WTC11 (cell line): ENCODE measurements around the gene MYLK3. TPM values are rescaled to one million over a fixed set of nuclear protein-coding genes. Genes with fewer than 3 reads are reported as not detected.

Experiments
- ATAC-seq: fragments of 200-7000 bp; cut with Tn5 transposase; 2 replicates; pipeline ENCODE4 v1.10.0; 2021; ENCODE audit warnings: mild to moderate bottlenecking, moderate library complexity
- CTCF ChIA-PET: fragments of 300-600 bp; sonication (Branson Sonifier 250); formaldehyde crosslinking; loops from one replicate; lab custom pipeline; 2021; ENCODE audit warnings: antibody characterized with exemption; lab: Charles Lee
- POLR2A ChIA-PET: fragments of 350-600 bp; sonication (Branson Sonifier 250); formaldehyde crosslinking; loops from one replicate; lab custom pipeline; 2021; ENCODE audit warnings: antibody characterized with exemption; lab: Charles Lee
- DNase-seq: peaks from one replicate; pipeline ENCODE4 v3.0.0; 2021; ENCODE audit warnings: low spot score
- H3K27ac Mint-ChIP-seq: 2 replicates; pipeline ENCODE4 v1.8.0; 2021; ENCODE audit warnings: mixed read lengths
- H3K27me3 Mint-ChIP-seq: 2 replicates; pipeline ENCODE4 v1.8.0; 2021; ENCODE audit warnings: low read depth, mild to moderate bottlenecking, moderate library complexity, mixed read lengths
- H3K36me3 Mint-ChIP-seq: 2 replicates; pipeline ENCODE4 v1.8.0; 2021; ENCODE audit warnings: mixed read lengths
- H3K4me1 Mint-ChIP-seq: 2 replicates; pipeline ENCODE4 v1.8.0; 2022; ENCODE audit warnings: mixed read lengths
- H3K4me3 Mint-ChIP-seq: 2 replicates; pipeline ENCODE4 v1.8.0; 2021; ENCODE audit warnings: mild to moderate bottlenecking, moderate library complexity, mixed read lengths
- H3K9me3 Mint-ChIP-seq: 2 replicates; pipeline ENCODE4 v1.8.0; 2021; ENCODE audit warnings: mixed read lengths
- ATF1 ChIP-seq: sonication (generic); formaldehyde crosslinking; IDR thresholded peaks from 2 replicates; pipeline ENCODE4 v1.8.1; 2023; ENCODE audit warnings: mild to moderate bottlenecking, moderate library complexity, missing genetic modification reagents
- GABPB1 ChIP-seq: sonication (generic); formaldehyde crosslinking; IDR thresholded peaks from 2 replicates; pipeline ENCODE4 v1.8.1; 2023; ENCODE audit warnings: mild to moderate bottlenecking, missing genetic modification reagents
- GRHL2 ChIP-seq: fragments of 250-450 bp; sonication (Bioruptor Pico); IDR thresholded peaks from 2 replicates; pipeline ENCODE4 v1.8.0; 2022; ENCODE audit warnings: mild to moderate bottlenecking, moderate library complexity; ENCODE audit not compliant: insufficient replicate concordance, severe bottlenecking
- HMGA2 ChIP-seq: fragments of 250-450 bp; sonication (Bioruptor Pico); IDR thresholded peaks from 2 replicates; pipeline ENCODE4 v1.4.0; 2021; ENCODE audit warnings: mild to moderate bottlenecking, moderate library complexity
- JUN ChIP-seq: sonication (generic); formaldehyde crosslinking; IDR thresholded peaks from 2 replicates; pipeline ENCODE4 v1.8.0; 2023; ENCODE audit warnings: mild to moderate bottlenecking, missing genetic modification reagents
- KAT7 ChIP-seq: sonication (generic); formaldehyde crosslinking; IDR thresholded peaks from 2 replicates; pipeline ENCODE4 v1.8.1; 2023; ENCODE audit warnings: missing genetic modification reagents, mild to moderate bottlenecking, borderline replicate concordance
- MXD4 ChIP-seq: fragments of 250-450 bp; sonication (Bioruptor Pico); IDR thresholded peaks from 2 replicates; pipeline ENCODE4 v1.8.0; 2021; ENCODE audit warnings: mild to moderate bottlenecking, moderate library complexity, borderline replicate concordance
- MYBL2 ChIP-seq: sonication (generic); formaldehyde crosslinking; IDR thresholded peaks from 2 replicates; pipeline ENCODE4 v1.8.1; 2023; ENCODE audit warnings: mild to moderate bottlenecking, moderate library complexity, missing genetic modification reagents
- NR3C1 ChIP-seq: sonication (generic); formaldehyde crosslinking; conservative IDR thresholded peaks from 2 replicates; pipeline ENCODE4 v1.8.1; 2023; ENCODE audit warnings: low read depth, mild to moderate bottlenecking, missing genetic modification reagents
- SP1 ChIP-seq: sonication (generic); formaldehyde crosslinking; conservative IDR thresholded peaks from 2 replicates; pipeline ENCODE4 v1.8.1; 2022; ENCODE audit warnings: missing genetic modification reagents
- ZNF423 ChIP-seq: fragments of 250-450 bp; sonication (Bioruptor Pico); IDR thresholded peaks from 2 replicates; pipeline ENCODE4 v2.1.2; 2022; ENCODE audit warnings: mild to moderate bottlenecking, moderate library complexity
- total RNA-seq: library from RNA; stranded (reverse); gene quantifications from 3 replicates; pipeline ENCODE4 v1.2.3, GENCODE V29; 2021
- TF ChIP-seq, protein P1 (sequence below): sonication (generic); formaldehyde crosslinking; IDR thresholded peaks from 2 replicates; pipeline ENCODE4 v1.8.0; 2022; ENCODE audit warnings: mild to moderate bottlenecking, missing genetic modification reagents
- TF ChIP-seq, protein P2 (sequence below): sonication (generic); formaldehyde crosslinking; IDR thresholded peaks from 2 replicates; pipeline ENCODE4 v1.8.0; 2022; ENCODE audit warnings: mild to moderate bottlenecking, missing genetic modification reagents
- TF ChIP-seq, protein P3 (sequence below): sonication (generic); formaldehyde crosslinking; IDR thresholded peaks from 2 replicates; pipeline ENCODE4 v1.8.1; 2022; ENCODE audit warnings: low read depth, missing genetic modification reagents, borderline replicate concordance
- TF ChIP-seq, protein P4 (sequence below): fragments of 250-450 bp; sonication (Bioruptor Pico); conservative IDR thresholded peaks from 2 replicates; pipeline ENCODE4 v1.9.0; 2021; ENCODE audit warnings: mild to moderate bottlenecking
- TF ChIP-seq, protein P5 (sequence below): sonication (generic); formaldehyde crosslinking; IDR thresholded peaks from 2 replicates; pipeline ENCODE4 v1.8.1; 2023; ENCODE audit warnings: mild to moderate bottlenecking, missing genetic modification reagents
- TF ChIP-seq, protein P6 (sequence below): sonication (generic); formaldehyde crosslinking; IDR thresholded peaks from 2 replicates; pipeline ENCODE4 v1.8.0; 2023; ENCODE audit warnings: missing genetic modification reagents

The MYLK3 gene
- total RNA-seq, 1 experiment from 2014 or later: 0.79 TPM

DNA sequence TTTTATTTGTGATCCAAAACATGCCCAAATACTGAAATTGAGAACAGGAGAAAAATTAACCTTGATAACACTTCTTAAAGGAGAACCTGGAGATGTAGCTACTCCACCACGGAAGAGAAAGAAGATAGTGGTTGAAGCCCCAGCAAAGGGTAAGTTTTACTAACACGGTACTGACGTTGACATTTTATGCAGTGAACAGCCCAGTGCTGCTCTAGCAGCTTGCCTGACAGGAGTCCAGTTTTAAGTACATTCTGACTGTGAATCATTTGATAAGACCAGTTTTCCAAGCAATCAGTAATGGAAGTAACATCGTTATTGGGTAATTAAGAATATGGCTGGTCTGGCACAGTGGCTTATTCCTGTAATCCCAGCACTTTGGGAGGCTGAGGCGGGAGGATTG is 52.2 kb downstream of the MYLK3 start:
- POLR2A ChIA-PET: no interaction called here
- Mint-ChIP-seq H3K36me3 (peaks cover 65% of the 10 kb centered on the region), H3K9me3 (no peaks in the 10 kb centered on the region), H3K4me3 (no peak overlapping the region), H3K4me1 (peaks cover 8% of the 10 kb centered on the region; the same call in 1 of the 2 replicates), H3K27ac (no peak overlapping the region; the same call in 1 of the 2 replicates), H3K27me3 (no peaks in the 10 kb centered on the region)
- no peak for DNase-seq
- TF ChIP-seq, protein P1, sequence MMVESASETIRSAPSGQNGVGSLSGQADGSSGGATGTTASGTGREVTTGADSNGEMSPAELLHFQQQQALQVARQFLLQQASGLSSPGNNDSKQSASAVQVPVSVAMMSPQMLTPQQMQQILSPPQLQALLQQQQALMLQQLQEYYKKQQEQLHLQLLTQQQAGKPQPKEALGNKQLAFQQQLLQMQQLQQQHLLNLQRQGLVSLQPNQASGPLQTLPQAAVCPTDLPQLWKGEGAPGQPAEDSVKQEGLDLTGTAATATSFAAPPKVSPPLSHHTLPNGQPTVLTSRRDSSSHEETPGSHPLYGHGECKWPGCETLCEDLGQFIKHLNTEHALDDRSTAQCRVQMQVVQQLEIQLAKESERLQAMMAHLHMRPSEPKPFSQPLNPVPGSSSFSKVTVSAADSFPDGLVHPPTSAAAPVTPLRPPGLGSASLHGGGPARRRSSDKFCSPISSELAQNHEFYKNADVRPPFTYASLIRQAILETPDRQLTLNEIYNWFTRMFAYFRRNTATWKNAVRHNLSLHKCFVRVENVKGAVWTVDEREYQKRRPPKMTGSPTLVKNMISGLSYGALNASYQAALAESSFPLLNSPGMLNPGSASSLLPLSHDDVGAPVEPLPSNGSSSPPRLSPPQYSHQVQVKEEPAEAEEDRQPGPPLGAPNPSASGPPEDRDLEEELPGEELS (CRISPR knock-in tag): no peak
- TF ChIP-seq GRHL2 (CRISPR knock-in tag): no peak
- no peak for TF ChIP-seq KAT7
- no peak for TF ChIP-seq HMGA2
- TF ChIP-seq, protein P2, sequence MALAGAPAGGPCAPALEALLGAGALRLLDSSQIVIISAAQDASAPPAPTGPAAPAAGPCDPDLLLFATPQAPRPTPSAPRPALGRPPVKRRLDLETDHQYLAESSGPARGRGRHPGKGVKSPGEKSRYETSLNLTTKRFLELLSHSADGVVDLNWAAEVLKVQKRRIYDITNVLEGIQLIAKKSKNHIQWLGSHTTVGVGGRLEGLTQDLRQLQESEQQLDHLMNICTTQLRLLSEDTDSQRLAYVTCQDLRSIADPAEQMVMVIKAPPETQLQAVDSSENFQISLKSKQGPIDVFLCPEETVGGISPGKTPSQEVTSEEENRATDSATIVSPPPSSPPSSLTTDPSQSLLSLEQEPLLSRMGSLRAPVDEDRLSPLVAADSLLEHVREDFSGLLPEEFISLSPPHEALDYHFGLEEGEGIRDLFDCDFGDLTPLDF (CRISPR knock-in tag): no peak
- TF ChIP-seq ATF1 (CRISPR knock-in tag): no peak
- TF ChIP-seq MYBL2 (CRISPR knock-in tag): no peak
- CTCF ChIA-PET: interaction anchor here (2.0 kb wide), 1 partner anchor 22 kb away, joined by 7 read pairs; no protein-coding TSS in a partner anchor
- ATAC-seq: no peak

DNA sequence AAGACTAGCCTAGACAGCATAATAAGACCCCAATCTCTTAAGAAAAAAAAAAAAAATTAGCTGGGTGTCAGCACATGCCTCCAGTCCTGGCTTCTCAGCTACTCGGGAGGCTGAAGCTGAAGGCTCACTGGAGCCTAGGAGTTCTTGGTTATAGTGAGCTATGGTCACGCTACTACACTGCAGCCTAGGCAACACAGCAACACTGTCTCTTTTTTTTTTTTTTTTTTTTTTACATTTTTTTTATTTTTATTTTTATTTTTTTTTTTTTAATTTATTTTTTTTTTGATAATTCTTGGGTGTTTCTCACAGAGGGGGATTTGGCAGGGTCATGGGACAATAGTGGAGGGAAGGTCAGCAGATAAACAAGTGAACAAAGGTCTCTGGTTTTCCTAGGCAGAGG is 54.5 kb downstream of the MYLK3 start:
- Mint-ChIP-seq H3K36me3 (peaks cover 63% of the 10 kb centered on the region), H3K27ac (no peak overlapping the region), H3K4me3 (no peak overlapping the region), H3K27me3 (no peaks in the 10 kb centered on the region), H3K4me1 (peaks cover 14% of the 10 kb centered on the region; the same call in 1 of the 2 replicates), H3K9me3 (no peaks in the 10 kb centered on the region)
- ChIA-PET CTCF (interaction anchor here (0.6 to 1.0 kb wide), 2 partner anchors 20 to 21 kb away, joined by 3 read pairs; no protein-coding TSS in a partner anchor), POLR2A (no interaction called here)
- ATAC-seq: no peak
- DNase-seq: no peak
- peak; percentile 80 for TF ChIP-seq HMGA2
- no peak for TF ChIP-seq ZNF423 (CRISPR knock-in tag)

DNA sequence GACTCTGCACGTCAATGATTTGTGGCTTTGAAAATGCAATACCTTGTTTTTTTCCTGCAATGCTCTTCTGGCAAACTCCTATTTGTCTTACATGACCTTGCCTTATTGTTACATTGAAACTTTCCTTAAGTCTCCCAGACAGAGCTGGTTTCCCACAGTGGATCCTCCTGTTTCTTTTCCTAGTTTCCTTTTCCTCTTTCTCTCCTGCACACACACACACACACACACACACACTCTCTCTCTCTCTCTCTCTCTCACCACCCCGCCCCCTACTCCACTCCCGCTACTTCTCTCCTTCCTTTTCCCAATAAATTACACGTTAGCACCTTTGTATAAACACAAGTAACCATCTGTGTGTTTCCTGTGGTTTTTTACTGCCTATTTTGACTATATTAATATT is 56.4 kb downstream of the MYLK3 start:
- ChIA-PET POLR2A (no interaction called here), CTCF (no interaction called here)
- Mint-ChIP-seq H3K27me3 (no peaks in the 10 kb centered on the region), H3K36me3 (peaks cover 47% of the 10 kb centered on the region), H3K9me3 (no peaks in the 10 kb centered on the region), H3K27ac (peak overlapping the region; percentile 92; the same call in 1 of the 2 replicates), H3K4me3 (no peak overlapping the region), H3K4me1 (peaks cover 29% of the 10 kb centered on the region)
- peak; percentile 14; the same call in 1 of the 2 replicates for TF ChIP-seq GABPB1
- TF ChIP-seq MXD4 (CRISPR knock-in tag): no peak
- TF ChIP-seq, protein P3, sequence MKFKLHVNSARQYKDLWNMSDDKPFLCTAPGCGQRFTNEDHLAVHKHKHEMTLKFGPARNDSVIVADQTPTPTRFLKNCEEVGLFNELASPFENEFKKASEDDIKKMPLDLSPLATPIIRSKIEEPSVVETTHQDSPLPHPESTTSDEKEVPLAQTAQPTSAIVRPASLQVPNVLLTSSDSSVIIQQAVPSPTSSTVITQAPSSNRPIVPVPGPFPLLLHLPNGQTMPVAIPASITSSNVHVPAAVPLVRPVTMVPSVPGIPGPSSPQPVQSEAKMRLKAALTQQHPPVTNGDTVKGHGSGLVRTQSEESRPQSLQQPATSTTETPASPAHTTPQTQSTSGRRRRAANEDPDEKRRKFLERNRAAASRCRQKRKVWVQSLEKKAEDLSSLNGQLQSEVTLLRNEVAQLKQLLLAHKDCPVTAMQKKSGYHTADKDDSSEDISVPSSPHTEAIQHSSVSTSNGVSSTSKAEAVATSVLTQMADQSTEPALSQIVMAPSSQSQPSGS (CRISPR knock-in tag): no peak
- ATAC-seq (no peak), DNase-seq (no peak)

DNA sequence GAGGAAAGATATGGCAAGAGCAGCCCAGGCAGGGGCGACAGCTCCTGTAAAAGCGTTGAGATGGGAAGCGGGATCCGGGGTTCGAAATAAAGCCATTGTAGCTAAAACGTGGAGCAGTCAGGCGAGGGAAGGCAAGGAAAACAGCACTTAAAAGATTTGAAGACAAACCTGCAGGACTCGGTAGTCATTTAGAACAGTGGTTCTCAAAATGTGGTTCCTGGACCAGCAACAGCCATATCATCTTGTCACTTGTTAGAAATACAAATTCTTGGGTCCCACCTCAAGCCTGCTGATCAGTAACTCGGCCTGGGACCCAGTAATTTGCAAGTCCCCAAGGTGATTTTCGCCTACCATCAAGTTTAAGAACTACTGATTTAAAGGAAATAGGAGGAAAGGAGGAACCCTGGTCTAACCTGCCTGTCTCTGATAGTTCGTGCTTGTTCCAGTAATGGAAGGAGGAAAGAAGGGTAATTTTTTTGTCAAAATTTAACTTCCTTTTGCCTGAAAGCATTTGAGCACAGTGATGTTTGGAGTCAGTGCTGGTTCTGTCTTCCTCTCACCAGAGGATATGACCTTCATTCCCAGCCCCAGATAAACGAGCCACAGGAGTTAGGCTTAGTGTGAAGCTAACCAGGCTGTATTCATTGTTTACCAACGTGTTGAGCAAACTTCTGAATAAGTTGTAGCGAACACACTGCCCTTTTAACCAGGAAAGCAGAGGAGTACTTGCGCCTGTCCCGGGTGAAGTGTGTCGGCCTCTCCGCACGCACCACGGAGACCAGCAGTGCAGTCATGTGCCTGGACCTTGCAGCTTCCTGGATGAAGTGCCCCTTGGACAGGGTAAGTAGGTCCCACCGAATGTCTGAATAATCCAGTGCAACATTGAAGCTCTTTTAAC is 57.6 kb downstream of the MYLK3 start:
- Mint-ChIP-seq H3K9me3 (no peaks in the 10 kb centered on the region), H3K4me1 (peaks cover 36% of the 10 kb centered on the region), H3K4me3 (no peak overlapping the region), H3K27ac (peak overlapping the region; percentile 92), H3K36me3 (peaks cover 37% of the 10 kb centered on the region), H3K27me3 (no peaks in the 10 kb centered on the region)
- ChIA-PET POLR2A (interaction anchor here (1.0 kb wide), 2 partner anchors 99 to 112 kb away, joined by 3 read pairs; no protein-coding TSS in a partner anchor), CTCF (interaction anchor here (1.0 to 1.2 kb wide), 5 partner anchors 9 to 218 kb away, joined by 3 to 7 read pairs (median 3); no protein-coding TSS in a partner anchor)
- ATAC-seq: no peak
- no peak for DNase-seq
- TF ChIP-seq SP1: no peak
- TF ChIP-seq, protein P4, sequence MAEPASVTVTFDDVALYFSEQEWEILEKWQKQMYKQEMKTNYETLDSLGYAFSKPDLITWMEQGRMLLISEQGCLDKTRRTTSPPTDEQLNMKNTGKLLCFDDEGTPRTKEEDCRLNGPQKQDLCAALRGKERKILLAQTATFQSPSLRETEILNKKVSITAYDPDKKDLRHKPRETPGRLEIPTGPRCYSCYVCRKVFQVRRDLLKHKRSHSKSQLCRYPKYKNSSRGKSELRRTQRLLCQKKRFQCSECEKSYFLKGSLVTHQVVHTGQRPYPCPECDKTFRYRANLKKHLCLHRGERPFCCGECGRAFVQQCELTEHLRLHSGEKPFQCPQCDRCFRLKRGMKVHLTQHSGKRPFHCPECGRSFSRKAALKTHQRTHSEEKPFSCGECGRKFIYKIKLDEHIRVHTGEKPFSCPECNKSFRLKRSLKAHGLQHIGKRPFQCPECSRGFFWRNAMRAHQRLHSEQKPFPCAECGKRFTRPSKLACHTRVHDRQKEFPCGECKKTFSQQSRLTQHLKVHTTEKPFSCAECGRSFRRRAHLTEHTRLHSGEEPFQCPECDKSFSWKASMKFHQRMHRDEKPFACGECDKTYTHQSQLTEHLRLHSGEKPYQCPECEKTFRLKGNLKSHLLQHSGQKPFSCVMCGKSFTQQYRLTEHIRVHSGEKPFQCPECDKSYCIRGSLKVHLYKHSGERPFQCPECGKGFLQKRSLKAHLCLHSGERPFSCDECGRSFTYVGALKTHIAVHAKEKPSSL (CRISPR knock-in tag): no peak
- no peak for TF ChIP-seq HMGA2
- no peak for TF ChIP-seq JUN (CRISPR knock-in tag)
- TF ChIP-seq, protein P5, sequence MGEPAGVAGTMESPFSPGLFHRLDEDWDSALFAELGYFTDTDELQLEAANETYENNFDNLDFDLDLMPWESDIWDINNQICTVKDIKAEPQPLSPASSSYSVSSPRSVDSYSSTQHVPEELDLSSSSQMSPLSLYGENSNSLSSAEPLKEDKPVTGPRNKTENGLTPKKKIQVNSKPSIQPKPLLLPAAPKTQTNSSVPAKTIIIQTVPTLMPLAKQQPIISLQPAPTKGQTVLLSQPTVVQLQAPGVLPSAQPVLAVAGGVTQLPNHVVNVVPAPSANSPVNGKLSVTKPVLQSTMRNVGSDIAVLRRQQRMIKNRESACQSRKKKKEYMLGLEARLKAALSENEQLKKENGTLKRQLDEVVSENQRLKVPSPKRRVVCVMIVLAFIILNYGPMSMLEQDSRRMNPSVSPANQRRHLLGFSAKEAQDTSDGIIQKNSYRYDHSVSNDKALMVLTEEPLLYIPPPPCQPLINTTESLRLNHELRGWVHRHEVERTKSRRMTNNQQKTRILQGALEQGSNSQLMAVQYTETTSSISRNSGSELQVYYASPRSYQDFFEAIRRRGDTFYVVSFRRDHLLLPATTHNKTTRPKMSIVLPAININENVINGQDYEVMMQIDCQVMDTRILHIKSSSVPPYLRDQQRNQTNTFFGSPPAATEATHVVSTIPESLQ (CRISPR knock-in tag): no peak
- TF ChIP-seq NR3C1 (CRISPR knock-in tag): no peak
- TF ChIP-seq, protein P6, sequence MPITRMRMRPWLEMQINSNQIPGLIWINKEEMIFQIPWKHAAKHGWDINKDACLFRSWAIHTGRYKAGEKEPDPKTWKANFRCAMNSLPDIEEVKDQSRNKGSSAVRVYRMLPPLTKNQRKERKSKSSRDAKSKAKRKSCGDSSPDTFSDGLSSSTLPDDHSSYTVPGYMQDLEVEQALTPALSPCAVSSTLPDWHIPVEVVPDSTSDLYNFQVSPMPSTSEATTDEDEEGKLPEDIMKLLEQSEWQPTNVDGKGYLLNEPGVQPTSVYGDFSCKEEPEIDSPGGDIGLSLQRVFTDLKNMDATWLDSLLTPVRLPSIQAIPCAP (CRISPR knock-in tag): no peak
